Fibroblast of lung (primary cell): Measurements from ENCODE around the gene CDK2. TPM values are rescaled to one million over a fixed set of nuclear protein-coding genes. Genes with fewer than 3 reads are reported as not detected.

Source experiments
- DNase-seq, 2 donors: peaks; one replicate each; pipeline versions ENCODE4 v3.0.0 to v3.0.0-alpha.2; 2010; ENCODE audit warnings: low read depth in 2 of 2
- H2AFZ ChIP-seq: 2 replicates; pipeline ENCODE4 v1.5.1; 2012; ENCODE audit warnings: low read length, control low read depth, inconsistent platforms
- H3K27ac ChIP-seq: 2 replicates; pipeline ENCODE4 v1.5.1; 2011; ENCODE audit warnings: low read length, control low read depth; ENCODE audit not compliant: insufficient read depth
- H3K27me3 ChIP-seq: 2 replicates; pipeline ENCODE4 v1.5.1; 2011; ENCODE audit warnings: mild to moderate bottlenecking, low read length; ENCODE audit not compliant: control insufficient read depth, insufficient read depth
- H3K36me3 ChIP-seq: 2 replicates; pipeline ENCODE4 v1.5.1; 2011; ENCODE audit warnings: low read length; ENCODE audit not compliant: control insufficient read depth, insufficient read depth
- H3K4me1 ChIP-seq: 2 replicates; pipeline ENCODE4 v1.5.1; 2011; ENCODE audit warnings: low read length; ENCODE audit not compliant: control insufficient read depth, insufficient read depth; ENCODE audit errors: extremely low read depth
- H3K4me2 ChIP-seq: 2 replicates; pipeline ENCODE4 v1.5.1; 2011; ENCODE audit warnings: low read length, control low read depth; ENCODE audit not compliant: insufficient read depth; ENCODE audit errors: extremely low read depth
- H3K4me3 ChIP-seq, 4 experiments: fragments of 200-600 bp in 1 of 4; sonication (generic) in 1 of 4; replicated peaks in 1 of 4; 2 replicates each; pipeline ENCODE4 v1.5.1; 2011 to 2016; ENCODE audit warnings: low read length in 4 of 4, low read depth in 3 of 4, mild to moderate bottlenecking in 3 of 4, control low read depth in 2 of 4, inconsistent platforms in 1 of 4, mixed read lengths in 1 of 4; ENCODE audit not compliant: insufficient read depth in 1 of 4; ENCODE audit errors: control extremely low read depth in 1 of 4
- H3K79me2 ChIP-seq: 2 replicates; pipeline ENCODE4 v1.5.1; 2012; ENCODE audit warnings: mild to moderate bottlenecking, low read length, inconsistent platforms; ENCODE audit not compliant: control insufficient read depth, insufficient read depth
- H3K9ac ChIP-seq: 2 replicates; pipeline ENCODE4 v1.5.1; 2011; ENCODE audit warnings: mild to moderate bottlenecking, low read length, control low read depth; ENCODE audit not compliant: insufficient read depth
- H3K9me3 ChIP-seq: 2 replicates; pipeline ENCODE4 v1.5.1; 2012; ENCODE audit warnings: low read depth, low read length; ENCODE audit not compliant: control insufficient read depth, insufficient read depth
- H4K20me1 ChIP-seq: 2 replicates; pipeline ENCODE4 v1.5.1; 2011; ENCODE audit warnings: low read length; ENCODE audit not compliant: control insufficient read depth, insufficient read depth; ENCODE audit errors: extremely low read depth
- EZH2 ChIP-seq: IDR thresholded peaks from 2 replicates; pipeline ENCODE4 v1.5.1; 2012; ENCODE audit warnings: low read length, control low read depth, mild to moderate bottlenecking; ENCODE audit errors: missing control alignments
- polyA plus RNA-seq, 2 donors: library from polyadenylated mRNA; depleted of rRNA in 1 of 2; stranded (reverse) in 1 of 2; unstranded in 1 of 2; fragments of >200 nt; gene quantifications; 2 replicates each; pipeline ENCODE4 v1.2.1, GENCODE V29; 2011 to 2012; ENCODE audit warnings: missing spikeins in 1 of 2
- total RNA-seq: library from RNA; depleted of rRNA; stranded (reverse); fragments of >200 nt; gene quantifications from 2 replicates; pipeline ENCODE4 v1.2.1, GENCODE V29; 2014
- TF ChIP-seq, protein P1 (sequence below), 2 donors: IDR thresholded peaks in 1 of 2; conservative IDR thresholded peaks in 1 of 2; 1 replicate in 1 of 2; 2 replicates in 1 of 2; pipeline ENCODE4 v1.5.1; 2011 to 2012; ENCODE audit warnings: low read length in 2 of 2, control low read depth in 1 of 2, inconsistent platforms in 1 of 2, low read depth in 1 of 2, mild to moderate bottlenecking in 1 of 2

CDK2 gene
- total and polyA plus RNA-seq, 2 donors (not counting 1 experiment from before 2014, with no cell fraction given), result 12.7 to 32.5 TPM

DNA sequence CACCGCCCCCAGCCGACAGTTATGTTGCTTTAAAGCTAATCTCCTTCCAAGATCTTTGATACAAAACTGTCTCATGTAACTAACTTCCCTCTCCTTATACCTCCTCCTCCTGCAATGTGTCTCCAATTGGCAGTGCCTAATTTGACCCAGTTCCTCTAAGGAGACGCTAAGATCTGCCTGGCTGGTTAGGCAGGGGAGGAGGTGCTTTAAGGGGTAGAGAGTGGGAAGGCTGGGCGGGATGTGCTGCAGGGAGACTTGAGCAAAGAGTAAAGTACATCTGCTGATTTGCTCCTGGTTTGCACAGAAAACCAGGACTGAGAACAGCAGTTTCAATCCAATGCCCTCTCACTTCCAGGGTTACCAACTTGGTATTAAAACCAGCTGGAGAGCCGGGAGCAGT, 46.9 kb downstream of the CDK2 start:
- no peak overlapping the region for H3K27ac ChIP-seq
- H3K9ac ChIP-seq, result no peak overlapping the region
- H3K4me3 ChIP-seq, result no peak overlapping the region
- no peaks in the 10 kb centered on the region for H3K4me1 ChIP-seq
- DNase-seq, result no peak
- H3K9me3 ChIP-seq, result no peaks in the 10 kb centered on the region
- H2AFZ ChIP-seq, result no peak overlapping the region
- H4K20me1 ChIP-seq, result no peaks in the 10 kb centered on the region
- H3K4me2 ChIP-seq, result no peak overlapping the region
- H3K27me3 ChIP-seq, result no peaks in the 10 kb centered on the region
- H3K79me2 ChIP-seq, result no peaks in the 10 kb centered on the region
- no peaks in the 10 kb centered on the region for H3K36me3 ChIP-seq
- TF ChIP-seq, protein P1, sequence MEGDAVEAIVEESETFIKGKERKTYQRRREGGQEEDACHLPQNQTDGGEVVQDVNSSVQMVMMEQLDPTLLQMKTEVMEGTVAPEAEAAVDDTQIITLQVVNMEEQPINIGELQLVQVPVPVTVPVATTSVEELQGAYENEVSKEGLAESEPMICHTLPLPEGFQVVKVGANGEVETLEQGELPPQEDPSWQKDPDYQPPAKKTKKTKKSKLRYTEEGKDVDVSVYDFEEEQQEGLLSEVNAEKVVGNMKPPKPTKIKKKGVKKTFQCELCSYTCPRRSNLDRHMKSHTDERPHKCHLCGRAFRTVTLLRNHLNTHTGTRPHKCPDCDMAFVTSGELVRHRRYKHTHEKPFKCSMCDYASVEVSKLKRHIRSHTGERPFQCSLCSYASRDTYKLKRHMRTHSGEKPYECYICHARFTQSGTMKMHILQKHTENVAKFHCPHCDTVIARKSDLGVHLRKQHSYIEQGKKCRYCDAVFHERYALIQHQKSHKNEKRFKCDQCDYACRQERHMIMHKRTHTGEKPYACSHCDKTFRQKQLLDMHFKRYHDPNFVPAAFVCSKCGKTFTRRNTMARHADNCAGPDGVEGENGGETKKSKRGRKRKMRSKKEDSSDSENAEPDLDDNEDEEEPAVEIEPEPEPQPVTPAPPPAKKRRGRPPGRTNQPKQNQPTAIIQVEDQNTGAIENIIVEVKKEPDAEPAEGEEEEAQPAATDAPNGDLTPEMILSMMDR (conservative IDR thresholded peaks at IDR 0.05 in 1 of 2, IDR thresholded peaks at IDR 0.05 in 1 of 2; ENCODE audit: low read depth in 1 of 2, low read length in 2 of 2), result no peak
- no peak for TF ChIP-seq EZH2

DNA sequence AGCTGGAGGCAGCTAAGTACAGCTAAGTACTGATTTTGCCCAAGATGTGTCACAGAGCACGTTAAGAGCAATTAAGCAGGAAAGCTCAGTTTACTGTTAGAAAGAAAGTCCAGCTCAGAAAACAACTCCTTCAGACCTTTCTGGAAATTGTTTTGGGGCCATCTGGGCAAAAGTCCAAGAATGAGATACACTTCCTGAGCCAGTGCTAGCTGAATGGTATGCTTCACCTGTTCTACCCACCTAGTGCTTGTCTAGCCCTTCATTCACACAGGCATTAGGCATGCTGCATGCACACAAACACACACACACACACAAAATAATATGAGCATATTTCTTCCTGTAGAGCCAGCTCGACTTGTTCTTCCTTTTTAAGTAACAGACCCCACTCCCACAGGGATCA, 47.6 kb downstream of the CDK2 start:
- no peak overlapping the region for H3K27ac ChIP-seq
- H4K20me1 ChIP-seq, result no peaks in the 10 kb centered on the region
- TF ChIP-seq, protein P1 (conservative IDR thresholded peaks at IDR 0.05 in 1 of 2, IDR thresholded peaks at IDR 0.05 in 1 of 2; ENCODE audit: low read depth in 1 of 2, low read length in 2 of 2), result no peak
- no peak for TF ChIP-seq EZH2
- no peak for DNase-seq
- no peak overlapping the region for H3K9ac ChIP-seq
- H3K4me2 ChIP-seq, result no peak overlapping the region
- H3K27me3 ChIP-seq, result no peaks in the 10 kb centered on the region
- no peaks in the 10 kb centered on the region for H3K36me3 ChIP-seq
- H3K9me3 ChIP-seq, result no peaks in the 10 kb centered on the region
- H3K4me3 ChIP-seq, result no peak overlapping the region
- H3K4me1 ChIP-seq, result no peaks in the 10 kb centered on the region
- H2AFZ ChIP-seq, result no peak overlapping the region
- no peaks in the 10 kb centered on the region for H3K79me2 ChIP-seq

DNA sequence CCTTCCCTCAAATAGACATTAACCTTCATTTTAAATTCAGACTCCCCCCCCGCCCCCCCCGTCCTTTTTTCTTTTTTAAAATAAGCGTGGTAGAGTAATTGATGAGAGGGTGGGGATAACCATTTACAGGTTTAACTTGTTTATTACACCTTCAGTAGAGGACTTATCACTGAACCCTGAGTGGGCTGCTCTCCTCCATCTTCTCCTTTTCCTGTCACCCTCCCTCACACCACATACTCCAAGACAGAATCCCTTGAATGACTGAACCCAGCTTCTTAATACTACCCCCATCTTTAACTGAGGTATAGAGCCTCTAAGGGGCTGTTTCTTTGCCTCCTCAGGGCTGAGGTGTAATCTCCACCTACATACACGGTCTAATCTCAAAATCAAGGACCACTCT, 50.6 kb downstream of the CDK2 start:
- Histone ChIP-seq H4K20me1 (no peaks in the 10 kb centered on the region), H3K4me2 (no peak overlapping the region)

More for the DNA sequence above, 50.6 kb downstream of the CDK2 start:
- Histone ChIP-seq H3K9ac (no peak overlapping the region), H3K27ac (no peak overlapping the region), H2AFZ (no peak overlapping the region), H3K27me3 (no peaks in the 10 kb centered on the region), H3K4me3 (no peak overlapping the region), H3K79me2 (no peaks in the 10 kb centered on the region), H3K9me3 (no peaks in the 10 kb centered on the region), H3K36me3 (no peaks in the 10 kb centered on the region), H3K4me1 (peaks cover 17% of the 10 kb centered on the region)
- TF ChIP-seq, protein P1 (conservative IDR thresholded peaks at IDR 0.05 in 1 of 2, IDR thresholded peaks at IDR 0.05 in 1 of 2; ENCODE audit: low read depth in 1 of 2, low read length in 2 of 2), result no peak
- TF ChIP-seq EZH2, result no peak
- DNase-seq, result no peak
